Fibroblast of lung (primary cell): ENCODE data around the gene CRTC1.

ENCODE experiments used
- CTCF ChIP-seq, 2 donors: IDR thresholded peaks in 1 of 2; conservative IDR thresholded peaks in 1 of 2; 1 replicate in 1 of 2; 2 replicates in 1 of 2; pipeline ENCODE4 v1.5.1; 2011 to 2012; ENCODE audit warnings: low read length in 2 of 2, control low read depth in 1 of 2, inconsistent platforms in 1 of 2, low read depth in 1 of 2, mild to moderate bottlenecking in 1 of 2
- EZH2 ChIP-seq: IDR thresholded peaks from 2 replicates; pipeline ENCODE4 v1.5.1; 2012; ENCODE audit warnings: low read length, control low read depth, mild to moderate bottlenecking; ENCODE audit errors: missing control alignments

DNA sequence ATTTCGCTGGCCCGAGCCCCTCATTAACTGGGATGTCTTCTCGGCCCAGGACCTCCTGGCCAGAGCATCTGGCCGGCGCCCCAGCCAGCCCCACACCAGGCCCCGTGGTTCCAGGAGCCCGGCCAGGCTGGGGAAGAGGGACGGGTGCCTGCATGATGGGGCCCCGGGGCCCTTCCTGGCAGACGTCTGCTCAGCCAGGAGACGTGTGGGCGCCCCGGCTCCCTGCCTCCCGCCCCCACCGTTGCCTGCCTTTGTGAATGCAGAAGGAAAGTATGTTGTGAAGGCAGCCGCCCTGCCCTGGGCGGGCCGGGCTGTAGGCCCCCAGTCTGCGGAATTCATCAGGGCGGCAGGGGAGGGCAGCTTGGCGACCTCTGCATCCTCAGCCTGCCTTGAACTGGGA, 112.1 kb downstream of the CRTC1 start:
- no peak for TF ChIP-seq EZH2
- no peak for TF ChIP-seq CTCF (conservative IDR thresholded peaks at IDR 0.05 in 1 of 2, IDR thresholded peaks at IDR 0.05 in 1 of 2; ENCODE audit: low read depth in 1 of 2, low read length in 2 of 2)
